ENCODE results near the gene TCEA3. TPM values are rescaled to one million over a fixed set of nuclear protein-coding genes. Genes with fewer than 3 reads are reported as not detected.

Gene TCEA3
- total RNA-seq, 3 donors from 2014 or later = 8.5 to 38.0 (median 31.2) TPM

GRCh38 chr1:23403355-23403734 is 21.2 kb downstream of the TCEA3 start:
- Histone ChIP-seq H3K36me3 (no peaks in the 10 kb centered on the region), H3K27me3 (no peaks in the 10 kb centered on the region), H3K9me3 (no peaks in the 10 kb centered on the region), H3K4me1 (peaks cover 0 to 22% of the 10 kb centered on the region in 2 donors), H3K4me3 (peak overlapping the region in 2 of 3 donors; percentile 9 to 41), H3K27ac (peak overlapping the region; percentile 63 to 65)
- no peak for TF ChIP-seq POLR2A (IDR thresholded peaks at IDR 0.05)
- no peak for TF ChIP-seq CTCF (IDR thresholded peaks at IDR 0.05)
- TF ChIP-seq POLR2AphosphoS5 (IDR thresholded peaks at IDR 0.05) = no peak
- DNase-seq (ENCODE audit: low spot score in 2 of 2) = no peak
- intact Hi-C loops (cut with DNase I; ENCODE audit: low total_unique reads) = loop anchor here (10.0 kb wide), 1 partner anchor 59 kb away; the partner anchor contains the start of gene HNRNPR

GRCh38 chr1:23403038-23403336 is 21.6 kb downstream of the TCEA3 start:
- Histone ChIP-seq H3K27me3 (no peaks in the 10 kb centered on the region), H3K27ac (peak overlapping the region; percentile 63 to 65), H3K36me3 (no peaks in the 10 kb centered on the region), H3K4me3 (no peak overlapping the region), H3K4me1 (peaks cover 0 to 22% of the 10 kb centered on the region in 2 donors), H3K9me3 (no peaks in the 10 kb centered on the region)
- TF ChIP-seq POLR2AphosphoS5 (IDR thresholded peaks at IDR 0.05) = no peak
- TF ChIP-seq CTCF (IDR thresholded peaks at IDR 0.05) = no peak
- TF ChIP-seq POLR2A (IDR thresholded peaks at IDR 0.05) = no peak
- DNase-seq (ENCODE audit: low spot score in 2 of 2) = no peak
- intact Hi-C loops (cut with DNase I; ENCODE audit: low total_unique reads) = loop anchor here (10.0 kb wide), 1 partner anchor 58 kb away; the partner anchor contains the start of gene HNRNPR

GRCh38 chr1:23402286-23403037 is 22.1 kb downstream of the TCEA3 start:
- H3K27me3 ChIP-seq = no peaks in the 10 kb centered on the region
- H3K4me3 ChIP-seq = no peak overlapping the region
- no peak for DNase-seq (ENCODE audit: low spot score in 2 of 2)
- intact Hi-C loops (cut with DNase I; ENCODE audit: low total_unique reads) = loop anchor here (10.0 kb wide), 1 partner anchor 58 kb away; the partner anchor contains the start of gene HNRNPR
- TF ChIP-seq POLR2A (IDR thresholded peaks at IDR 0.05) = no peak
- no peak for TF ChIP-seq CTCF (IDR thresholded peaks at IDR 0.05)
- no peak for TF ChIP-seq POLR2AphosphoS5 (IDR thresholded peaks at IDR 0.05)
- peak overlapping the region; percentile 63 to 65 for H3K27ac ChIP-seq
- no peaks in the 10 kb centered on the region for H3K36me3 ChIP-seq
- H3K4me1 ChIP-seq = peaks cover 0 to 22% of the 10 kb centered on the region in 2 donors
- no peaks in the 10 kb centered on the region for H3K9me3 ChIP-seq

GRCh38 chr1:23401313-23401712 is 23.2 kb downstream of the TCEA3 start:
- no peak for TF ChIP-seq POLR2A (IDR thresholded peaks at IDR 0.05)
- no peak for TF ChIP-seq CTCF (IDR thresholded peaks at IDR 0.05)
- no peak for TF ChIP-seq POLR2AphosphoS5 (IDR thresholded peaks at IDR 0.05)
- Histone ChIP-seq H3K9me3 (no peaks in the 10 kb centered on the region), H3K27ac (peak overlapping the region; percentile 23 to 72), H3K27me3 (no peaks in the 10 kb centered on the region), H3K4me3 (no peak overlapping the region), H3K4me1 (peaks cover 0 to 22% of the 10 kb centered on the region in 2 donors), H3K36me3 (no peaks in the 10 kb centered on the region)
- no peak for DNase-seq (ENCODE audit: low spot score in 2 of 2)
- intact Hi-C loops (cut with DNase I; ENCODE audit: low total_unique reads) = loop anchor here (10.0 kb wide), 1 partner anchor 57 kb away; the partner anchor contains the start of gene HNRNPR

All from breast epithelium (tissue), 4 donors.